OCI-LY7 (cell line): Measurements from ENCODE around the gene STAG1. TPM values are rescaled to one million over a fixed set of nuclear protein-coding genes. Genes with fewer than 3 reads are reported as not detected.
"Not testable (repeated sequence)": the region's sequence is repeated elsewhere in the genome, so short reads cannot be mapped to it uniquely, and the experiment has no call there.

Experiments used
- Bru-seq: library from RNA; stranded (reverse); fragments of 400-500 nt; gene quantifications from one replicate; lab custom pipeline; 2021; lab: Mats Ljungman, UMichigan
- BruChase-seq, 2 experiments: library from RNA; stranded (reverse); fragments of 400-500 nt; gene quantifications; one replicate each; lab custom pipeline; 2021; lab: Mats Ljungman, UMichigan
- BruUV-seq: library from RNA; stranded (reverse); fragments of 400-500 nt; replicated peaks from 2 replicates; lab custom pipeline; 2021; lab: Mats Ljungman, UMichigan
- CTCF ChIA-PET: fragments of 300-600 bp; sonication (Branson Sonifier 250); formaldehyde crosslinking; loops from one replicate; lab custom pipeline; 2022; ENCODE audit warnings: antibody characterized with exemption; ENCODE audit not compliant: unreplicated experiment; lab: Charles Lee
- POLR2A ChIA-PET: fragments of 300-600 bp; sonication (Branson Sonifier 250); formaldehyde crosslinking; loops from one replicate; lab custom pipeline; 2022; ENCODE audit warnings: antibody characterized with exemption; lab: Charles Lee
- DNase-seq: peaks from one replicate; pipeline ENCODE4 v3.0.0-alpha.2; 2015; ENCODE audit warnings: low spot score
- H2AFZ ChIP-seq: fragments of 200-600 bp; sonication (generic), shearing (Covaris generic); 2 replicates; pipeline ENCODE4 v1.6.1; 2014; ENCODE audit warnings: mild to moderate bottlenecking, antibody characterized with exemption, low read length, moderate library complexity
- H3K27ac ChIP-seq: fragments of 200-600 bp; sonication (generic); 2 replicates; pipeline ENCODE4 v1.5.1; 2014; ENCODE audit warnings: mixed run types, low read depth, mild to moderate bottlenecking, moderate library complexity, low read length, inconsistent platforms; ENCODE audit not compliant: poor library complexity, severe bottlenecking
- H3K36me3 ChIP-seq: fragments of 200-600 bp; sonication (generic); 2 replicates; pipeline ENCODE4 v1.6.1; 2014; ENCODE audit warnings: mild to moderate bottlenecking, antibody characterized with exemption, low read length, moderate library complexity, mixed read lengths; ENCODE audit not compliant: insufficient read depth
- H3K4me1 ChIP-seq: fragments of 200-600 bp; sonication (generic); 2 replicates; pipeline ENCODE4 v1.5.1; 2014; ENCODE audit warnings: mild to moderate bottlenecking, low read length; ENCODE audit not compliant: insufficient read depth, poor library complexity, severe bottlenecking
- H3K4me2 ChIP-seq: fragments of 200-600 bp; sonication (generic); 2 replicates; pipeline ENCODE4 v1.6.1; 2014; ENCODE audit warnings: mild to moderate bottlenecking, low read length
- H3K4me3 ChIP-seq: fragments of 200-600 bp; sonication (generic); 2 replicates; pipeline ENCODE4 v1.5.1; 2014; ENCODE audit warnings: mild to moderate bottlenecking, low read depth, low read length; ENCODE audit not compliant: poor library complexity, severe bottlenecking
- H3K79me2 ChIP-seq: fragments of 200-600 bp; sonication (generic); 2 replicates; pipeline ENCODE4 v1.6.1; 2016; ENCODE audit warnings: low read depth, mild to moderate bottlenecking, low read length, moderate library complexity, mixed read lengths; ENCODE audit not compliant: insufficient read depth
- H3K9me2 ChIP-seq: fragments of 200-600 bp; sonication (generic); 2 replicates; pipeline ENCODE4 v1.6.1; 2016; ENCODE audit warnings: mild to moderate bottlenecking, low read length, mixed read lengths; ENCODE audit not compliant: insufficient read depth
- H3K9me3 ChIP-seq: fragments of 200-600 bp; sonication (generic); 2 replicates; pipeline ENCODE4 v1.6.1; 2014; ENCODE audit warnings: mild to moderate bottlenecking, mixed run types, low read length, mixed read lengths
- H4K20me1 ChIP-seq: fragments of 200-600 bp; sonication (generic); 2 replicates; pipeline ENCODE4 v1.6.1; 2014; ENCODE audit warnings: mild to moderate bottlenecking, antibody characterized with exemption, low read length, moderate library complexity, mixed read lengths; ENCODE audit not compliant: insufficient read depth
- EZH2phosphoT487 ChIP-seq: fragments of 200-600 bp; sonication (generic); IDR thresholded peaks from 2 replicates; pipeline ENCODE4 v1.6.1; 2018; ENCODE audit warnings: low read depth, borderline replicate concordance, mild to moderate bottlenecking, mixed run types, antibody characterized with exemption, low read length, moderate library complexity, mixed read lengths
- intact Hi-C: fragments of 100-400 bp; cut with micrococcal nuclease; formaldehyde crosslinking; loops from one replicate; pipeline ENCODE4 v1.10.0; 2022; ENCODE audit not compliant: unreplicated experiment
- long read RNA-seq: library from polyadenylated mRNA; stranded (forward); transcript quantifications from one replicate; pipeline ENCODE4 v2.0.0, GENCODE V29; 2022
- total RNA-seq, 2 experiments: library from RNA; depleted of rRNA in 1 of 2; stranded (reverse); fragments of >200 nt in 1 of 2; shearing (Covaris generic) in 1 of 2; gene quantifications; 2 replicates each; pipeline ENCODE4 v1.2.3, GENCODE V29; 2014 to 2022
- TF ChIP-seq, protein P1 (sequence below): fragments of 200-600 bp; sonication (generic); conservative IDR thresholded peaks from 2 replicates; pipeline ENCODE4 v1.5.1; 2014; ENCODE audit warnings: mild to moderate bottlenecking, antibody characterized with exemption, low read length, moderate library complexity, mixed read lengths

STAG1 gene
- 30.7 and 32.8 TPM in 2 replicates for total RNA-seq (2014; rRNA removed; shearing (Covaris generic))
- 46.6 and 49.9 TPM in 2 replicates for total RNA-seq (2022)
- percentile 89 among the genes with signal in this experiment for Bru-seq, nascent RNA
- BruChase-seq, experiment 1, labeled RNA remaining after a 6-hour chase, result percentile 86 among the genes with signal in this experiment
- percentile 82 among the genes with signal in this experiment for BruChase-seq, experiment 2, labeled RNA remaining after a 2-hour chase
- long read RNA-seq, full-length matches to known transcripts, result 28 of 61 reads
- long read RNA-seq, partial matches to known transcripts, result 12 of 61 reads
- long read RNA-seq, other reads (novel, unspliced or antisense), result 21 of 61 reads

DNA sequence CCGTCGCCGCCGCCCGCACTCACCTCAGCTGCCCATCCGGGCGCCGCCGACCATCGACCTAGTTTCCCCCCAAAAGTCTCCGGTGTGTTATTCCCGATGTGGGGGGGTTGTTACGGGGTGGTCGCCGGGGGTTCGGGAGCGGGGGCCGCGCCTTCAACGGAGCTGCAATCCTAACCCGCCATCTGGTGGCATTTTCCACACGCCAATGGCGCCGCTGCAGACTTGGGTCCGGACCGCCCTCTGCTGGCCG is at the start of gene STAG1:
TSS of gene STAG1 (minus strand) at position 207 of the 250 bp plus-strand sequence. CDS start 121,480 bp downstream, outside the sequence.
- H3K4me1 ChIP-seq, result peaks cover 38% of the 10 kb centered on the region
- CTCF ChIA-PET, result interaction anchor here (0.6 to 1.5 kb wide), 15 partner anchors 10 to 678 kb away, joined by 3 to 21 read pairs (median 4); partner anchors contain the start of gene NCK1

DNA sequence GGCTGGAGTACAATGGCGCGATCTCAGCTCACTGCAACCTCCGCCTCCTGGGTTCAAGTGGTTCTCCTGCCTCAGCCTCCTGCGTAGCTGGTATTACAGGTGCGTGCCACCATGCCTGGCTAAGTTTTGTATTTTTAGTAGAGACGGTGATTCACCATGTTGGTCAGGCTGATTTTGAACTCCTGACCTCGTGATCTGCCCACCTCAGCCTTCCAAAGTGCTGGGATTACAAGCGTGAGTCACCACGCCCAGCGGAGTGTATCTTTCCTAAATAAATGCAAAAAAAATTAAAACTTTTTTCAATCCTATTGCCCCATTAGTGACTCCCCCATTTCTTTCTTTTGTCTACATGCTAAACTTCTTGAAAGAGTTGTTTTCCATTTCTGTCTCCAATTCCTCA is 49.0 kb upstream of the STAG1 start:
- H2AFZ ChIP-seq, intact Hi-C loops, H3K4me1 ChIP-seq, H3K9me2 ChIP-seq, H3K79me2 ChIP-seq, H3K9me3 ChIP-seq, H3K4me3 ChIP-seq, DNase-seq, H3K36me3 ChIP-seq, H4K20me1 ChIP-seq, H3K4me2 ChIP-seq, H3K27ac ChIP-seq, BruUV-seq, CTCF ChIA-PET: not testable (repeated sequence)
- POLR2A ChIA-PET, result interaction anchor here (0.6 to 0.7 kb wide), 2 partner anchors 415 to 613 kb away, joined by 3 to 6 read pairs; no protein-coding TSS in a partner anchor

More for the DNA sequence above, at the start of gene STAG1:
- intact Hi-C loops, result loop anchor here (1.0 to 2.0 kb wide), 7 partner anchors 110 to 677 kb away; partner anchors contain the start of genes MSL2 and NCK1
- Histone ChIP-seq H3K9me2 (no peaks in the 10 kb centered on the region), H3K4me2 (peak within 1 kb of the TSS; percentile 96), H3K79me2 (peaks cover 49% of the 10 kb centered on the region), H3K4me3 (peak within 1 kb of the TSS; percentile 90), H3K27ac (peak within 1 kb of the TSS; percentile 94), H4K20me1 (no peaks in the 10 kb centered on the region), H2AFZ (peak within 1 kb of the TSS; percentile 66), H3K9me3 (no peaks in the 10 kb centered on the region), H3K36me3 (no peaks in the 10 kb centered on the region)
- no TSS peak for BruUV-seq
- TF ChIP-seq, protein P1, sequence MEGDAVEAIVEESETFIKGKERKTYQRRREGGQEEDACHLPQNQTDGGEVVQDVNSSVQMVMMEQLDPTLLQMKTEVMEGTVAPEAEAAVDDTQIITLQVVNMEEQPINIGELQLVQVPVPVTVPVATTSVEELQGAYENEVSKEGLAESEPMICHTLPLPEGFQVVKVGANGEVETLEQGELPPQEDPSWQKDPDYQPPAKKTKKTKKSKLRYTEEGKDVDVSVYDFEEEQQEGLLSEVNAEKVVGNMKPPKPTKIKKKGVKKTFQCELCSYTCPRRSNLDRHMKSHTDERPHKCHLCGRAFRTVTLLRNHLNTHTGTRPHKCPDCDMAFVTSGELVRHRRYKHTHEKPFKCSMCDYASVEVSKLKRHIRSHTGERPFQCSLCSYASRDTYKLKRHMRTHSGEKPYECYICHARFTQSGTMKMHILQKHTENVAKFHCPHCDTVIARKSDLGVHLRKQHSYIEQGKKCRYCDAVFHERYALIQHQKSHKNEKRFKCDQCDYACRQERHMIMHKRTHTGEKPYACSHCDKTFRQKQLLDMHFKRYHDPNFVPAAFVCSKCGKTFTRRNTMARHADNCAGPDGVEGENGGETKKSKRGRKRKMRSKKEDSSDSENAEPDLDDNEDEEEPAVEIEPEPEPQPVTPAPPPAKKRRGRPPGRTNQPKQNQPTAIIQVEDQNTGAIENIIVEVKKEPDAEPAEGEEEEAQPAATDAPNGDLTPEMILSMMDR, result peak; percentile 82
- TF ChIP-seq EZH2phosphoT487, result no peak
- no peak for DNase-seq
- POLR2A ChIA-PET, result interaction anchor here (0.7 to 3.1 kb wide), 19 partner anchors 9 to 682 kb away, joined by 3 to 15 read pairs (median 3); partner anchors contain the start of genes MSL2 and NCK1

DNA sequence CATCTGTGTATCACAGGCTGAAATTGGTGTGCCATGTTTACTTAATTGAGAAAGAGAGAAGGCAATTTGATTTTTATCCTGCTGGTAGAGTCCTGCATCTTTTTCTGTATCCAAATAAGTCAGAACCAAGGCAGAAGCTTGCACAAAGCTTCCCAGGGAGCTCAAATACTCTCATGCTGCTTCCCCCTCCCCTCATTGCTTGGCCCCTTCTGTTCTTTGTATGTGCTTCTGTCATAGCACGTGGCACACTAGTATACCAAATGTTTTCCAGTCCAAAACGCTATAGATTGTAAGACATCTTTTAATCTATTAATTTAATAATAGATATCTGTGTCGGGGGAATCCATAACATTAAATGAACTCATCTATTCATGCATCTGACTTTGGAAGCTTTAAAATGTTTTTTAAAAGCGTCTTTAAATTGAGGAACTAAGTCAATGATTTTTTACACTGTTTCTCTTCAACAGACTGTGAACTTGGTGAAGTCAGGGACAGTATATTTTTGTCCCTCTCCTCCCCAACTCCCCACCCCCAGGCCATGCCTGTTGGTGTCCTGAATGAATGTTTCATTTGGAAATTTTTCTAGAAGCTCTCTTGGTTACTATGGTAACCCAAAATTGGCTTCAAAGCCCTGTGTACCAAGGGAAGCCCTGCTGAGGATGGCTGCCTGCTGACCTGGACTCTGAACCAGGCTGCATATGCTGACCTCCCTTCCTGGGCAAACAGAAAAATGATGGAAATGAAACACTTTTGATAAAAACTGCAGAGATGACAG is 40.6 kb upstream of the STAG1 start:
- CTCF ChIA-PET, result no interaction called here
- intact Hi-C loops, result no loop called here
- Histone ChIP-seq H2AFZ (no peak overlapping the region), H3K4me2 (no peak overlapping the region), H3K9me2 (no peaks in the 10 kb centered on the region), H4K20me1 (no peaks in the 10 kb centered on the region), H3K4me3 (no peak overlapping the region), H3K36me3 (no peaks in the 10 kb centered on the region), H3K27ac (no peak overlapping the region), H3K4me1 (peaks cover 5% of the 10 kb centered on the region), H3K79me2 (no peaks in the 10 kb centered on the region), H3K9me3 (no peaks in the 10 kb centered on the region)
- POLR2A ChIA-PET, result interaction anchor here (0.5 to 2.1 kb wide), 5 partner anchors 12 to 748 kb away, joined by 4 to 8 read pairs (median 5); no protein-coding TSS in a partner anchor
- BruUV-seq, result no TSS peak
- DNase-seq, result no peak
- TF ChIP-seq, protein P1, result no peak
- TF ChIP-seq EZH2phosphoT487, result no peak
